GM13977 (cell line): ENCODE data around the gene DIP2A.

ENCODE experiments used
- DNase-seq: peaks from one replicate; pipeline ENCODE4 v3.0.0; 2012; ENCODE audit warnings: low spot score
- in situ Hi-C: fragments of 300-500 bp; cut with MboI; formaldehyde crosslinking; loops from one replicate; pipeline ENCODE4 v1.12.0; 2022; ENCODE audit warnings: low sequenced_read_pairs, low pct_unique_long_range_greater_than_20kb, mixed read lengths, inconsistent platforms; ENCODE audit not compliant: unreplicated experiment
- TF ChIP-seq, protein P1 (sequence below): IDR thresholded peaks from 2 replicates; pipeline ENCODE4 v1.5.1; 2012; ENCODE audit warnings: mild to moderate bottlenecking, control low read depth; ENCODE audit not compliant: insufficient read depth; ENCODE audit errors: extremely low read depth, missing control alignments

Gene DIP2A

DNA sequence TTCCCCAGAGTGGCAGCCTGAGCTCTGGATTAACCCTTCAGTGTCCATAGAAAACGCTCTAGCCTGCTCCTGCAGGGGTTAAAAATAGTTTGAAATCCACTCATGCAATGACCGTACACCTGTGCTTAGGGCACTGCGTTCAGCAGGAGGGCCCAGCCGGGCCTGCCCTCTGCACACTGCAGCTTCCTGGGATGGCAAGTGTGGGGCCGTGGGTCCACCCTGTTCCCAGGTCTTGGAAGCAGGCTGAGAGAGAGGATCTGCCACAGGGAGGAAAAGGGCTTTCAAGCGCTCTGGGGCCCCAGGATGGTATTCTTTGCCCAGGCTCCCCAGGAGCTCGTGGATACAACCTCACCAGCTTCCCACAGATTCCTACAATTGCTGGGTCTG lies 147.7 kb downstream of the DIP2A start:
- DNase-seq, result no peak
- TF ChIP-seq, protein P1, sequence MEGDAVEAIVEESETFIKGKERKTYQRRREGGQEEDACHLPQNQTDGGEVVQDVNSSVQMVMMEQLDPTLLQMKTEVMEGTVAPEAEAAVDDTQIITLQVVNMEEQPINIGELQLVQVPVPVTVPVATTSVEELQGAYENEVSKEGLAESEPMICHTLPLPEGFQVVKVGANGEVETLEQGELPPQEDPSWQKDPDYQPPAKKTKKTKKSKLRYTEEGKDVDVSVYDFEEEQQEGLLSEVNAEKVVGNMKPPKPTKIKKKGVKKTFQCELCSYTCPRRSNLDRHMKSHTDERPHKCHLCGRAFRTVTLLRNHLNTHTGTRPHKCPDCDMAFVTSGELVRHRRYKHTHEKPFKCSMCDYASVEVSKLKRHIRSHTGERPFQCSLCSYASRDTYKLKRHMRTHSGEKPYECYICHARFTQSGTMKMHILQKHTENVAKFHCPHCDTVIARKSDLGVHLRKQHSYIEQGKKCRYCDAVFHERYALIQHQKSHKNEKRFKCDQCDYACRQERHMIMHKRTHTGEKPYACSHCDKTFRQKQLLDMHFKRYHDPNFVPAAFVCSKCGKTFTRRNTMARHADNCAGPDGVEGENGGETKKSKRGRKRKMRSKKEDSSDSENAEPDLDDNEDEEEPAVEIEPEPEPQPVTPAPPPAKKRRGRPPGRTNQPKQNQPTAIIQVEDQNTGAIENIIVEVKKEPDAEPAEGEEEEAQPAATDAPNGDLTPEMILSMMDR, result no peak
- in situ Hi-C loops, result no loop called here

DNA sequence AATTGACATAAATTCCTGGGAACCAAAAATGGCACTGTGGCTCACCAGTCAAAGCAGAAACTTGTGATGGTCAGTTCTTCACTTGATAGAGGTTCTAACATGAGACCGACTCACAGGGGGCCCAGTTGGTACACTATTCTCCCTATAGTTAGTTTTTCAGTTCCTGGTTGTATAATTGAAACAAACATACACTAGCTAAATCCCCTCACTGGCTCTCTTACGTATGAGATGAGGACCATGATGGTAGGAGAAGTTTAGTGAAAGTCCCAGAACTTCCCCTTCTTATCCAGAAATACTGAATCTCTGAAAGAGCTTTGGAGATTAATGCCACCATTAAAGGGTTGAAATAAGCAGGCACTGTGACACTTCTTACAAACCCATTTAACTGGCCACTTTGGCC lies 148.9 kb downstream of the DIP2A start:
- in situ Hi-C loops, result no loop called here
- TF ChIP-seq, protein P1, result no peak
- peak; percentile 28 for DNase-seq

DNA sequence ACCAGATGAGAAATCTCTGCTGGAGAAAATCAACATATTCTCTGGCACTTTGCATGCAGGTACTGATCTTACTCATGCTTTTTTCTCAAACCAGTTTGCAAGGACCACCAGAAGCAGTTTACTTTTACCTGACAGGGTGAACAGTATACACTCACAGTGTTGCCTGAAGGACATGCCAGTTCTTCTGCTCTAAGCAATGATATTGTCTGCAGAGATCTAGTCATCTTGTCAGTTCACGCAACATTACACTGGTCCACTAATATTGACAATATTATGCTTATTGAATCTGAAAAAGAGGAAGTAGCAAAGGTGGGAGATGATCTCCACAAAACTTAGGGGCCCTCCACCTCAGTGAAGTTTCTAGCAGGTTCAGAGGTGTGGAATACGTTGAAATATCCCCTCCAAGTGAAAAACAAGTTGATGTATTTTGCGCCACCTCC lies 150.0 kb downstream of the DIP2A start:
- peak; percentile 54 for DNase-seq
- in situ Hi-C loops, result no loop called here
- TF ChIP-seq, protein P1, result no peak

DNA sequence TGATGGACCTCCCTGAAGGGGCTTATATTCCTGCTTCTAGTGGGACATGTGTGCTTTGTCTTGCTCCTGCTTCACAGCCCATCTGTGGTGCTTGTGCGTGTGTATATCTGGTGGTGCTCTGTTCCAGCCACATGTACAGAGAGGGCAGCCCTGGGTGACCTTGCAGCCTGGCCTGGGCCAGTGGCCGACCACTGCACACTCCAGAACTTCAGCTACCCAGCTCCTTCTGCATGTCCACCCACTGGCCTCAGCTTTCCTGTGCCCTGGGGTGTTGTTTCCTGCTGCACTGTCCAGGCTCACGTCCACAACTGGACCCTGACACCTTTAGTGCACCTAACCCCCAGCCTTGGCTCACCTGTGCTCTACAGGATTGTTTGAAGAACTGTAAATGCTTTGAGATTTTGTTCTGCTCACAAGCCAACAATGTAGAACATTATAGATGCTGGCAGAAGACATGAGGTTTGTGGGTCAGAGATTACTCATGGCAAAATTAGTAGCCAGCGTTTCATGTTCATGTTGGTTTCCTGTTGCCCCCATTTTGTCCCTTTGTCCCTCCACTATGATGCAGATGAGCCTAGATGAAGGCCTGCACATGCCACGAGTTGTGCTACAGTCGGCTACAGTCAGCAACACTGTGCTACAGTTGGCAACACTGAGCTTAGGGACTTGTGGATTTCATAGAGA lies 151.5 kb downstream of the DIP2A start:
- no peak for DNase-seq
- TF ChIP-seq, protein P1, result no peak
- in situ Hi-C loops, result no loop called here

DNA sequence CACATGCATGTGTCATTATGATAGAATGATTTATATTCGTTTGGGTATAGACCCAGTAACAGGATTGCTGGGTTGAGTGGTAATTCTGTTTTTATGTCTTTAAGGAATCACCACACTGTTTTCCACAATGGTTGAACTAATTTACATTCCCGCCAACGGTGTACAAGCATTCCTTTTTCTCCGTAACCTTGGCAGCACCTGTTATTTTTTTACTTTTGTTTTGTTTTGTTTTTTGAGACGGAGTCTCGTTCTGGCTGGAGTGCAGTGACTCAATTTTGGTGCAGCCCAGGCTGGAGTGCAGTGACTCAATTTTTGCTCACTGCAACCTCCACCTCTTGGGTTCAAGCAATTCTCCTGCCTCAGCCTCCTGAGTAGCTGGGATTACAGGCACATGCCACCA lies 154.7 kb downstream of the DIP2A start:
- TF ChIP-seq, protein P1, result no peak
- in situ Hi-C loops, result no loop called here
- no peak for DNase-seq

DNA sequence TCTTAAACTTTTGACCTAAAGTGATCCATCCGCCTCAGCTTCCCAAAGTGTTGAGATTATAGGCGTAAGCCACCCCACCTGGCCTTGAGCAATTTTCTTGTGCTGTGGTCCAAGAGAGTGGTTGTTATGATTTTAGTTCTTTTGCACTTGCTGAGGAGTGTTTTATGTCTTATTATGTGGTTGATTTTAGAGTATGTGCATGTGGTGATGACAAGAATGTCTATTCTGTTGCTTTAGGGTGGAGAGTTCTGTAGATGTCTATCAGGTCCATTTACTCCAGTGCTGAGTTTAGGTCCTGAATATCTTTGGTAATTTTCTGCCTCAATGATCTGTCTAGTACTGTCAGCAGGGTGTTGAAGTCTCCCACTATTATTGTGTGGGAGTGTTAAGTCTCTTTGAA lies 157.4 kb downstream of the DIP2A start:
- in situ Hi-C loops, result no loop called here
- TF ChIP-seq, protein P1, result no peak
- no peak for DNase-seq
